Activated CD4-positive, alpha-beta T cell treated with anti-CD3 and anti-CD28 coated beads, Interleukin-2, amount 10 ng/mL, durations not matched to agents 7 days and 5 days (primary cell): ENCODE results near the gene KRTAP4-12. TPM values are rescaled to one million over a fixed set of nuclear protein-coding genes. Genes with fewer than 3 reads are reported as not detected.
"Not testable (repeated sequence)": the region's sequence is repeated elsewhere in the genome, so short reads cannot be mapped to it uniquely, and the experiment has no call there.

Source experiments
- CTCF ChIA-PET: fragments of 350-600 bp; sonication (Branson Sonifier 250); formaldehyde crosslinking; loops from one replicate; lab custom pipeline; 2021; ENCODE audit warnings: antibody characterized with exemption; lab: Charles Lee
- POLR2A ChIA-PET: fragments of 350-600 bp; sonication (Branson Sonifier 250); formaldehyde crosslinking; loops from one replicate; lab custom pipeline; 2021; ENCODE audit warnings: antibody characterized with exemption; lab: Charles Lee
- DNase-seq: peaks from one replicate; pipeline ENCODE4 v3.0.0-alpha.2; 2020
- H3K27ac Mint-ChIP-seq: one replicate; pipeline ENCODE4 v1.8.0; 2021; ENCODE audit warnings: mild to moderate bottlenecking, moderate library complexity, mixed read lengths
- H3K27me3 Mint-ChIP-seq: one replicate; pipeline ENCODE4 v1.8.0; 2021; ENCODE audit warnings: mixed read lengths
- H3K36me3 Mint-ChIP-seq: one replicate; pipeline ENCODE4 v1.8.0; 2021; ENCODE audit warnings: low read depth, mixed read lengths
- H3K4me1 Mint-ChIP-seq: one replicate; pipeline ENCODE4 v1.8.0; 2021; ENCODE audit warnings: mixed read lengths
- H3K4me3 Mint-ChIP-seq: one replicate; pipeline ENCODE4 v1.8.0; 2021; ENCODE audit warnings: mild to moderate bottlenecking, moderate library complexity, mixed read lengths
- H3K9me3 Mint-ChIP-seq: one replicate; pipeline ENCODE4 v1.8.0; 2021; ENCODE audit warnings: mixed read lengths
- total RNA-seq, 2 experiments: library from RNA; stranded (reverse); gene quantifications; one replicate each; pipeline ENCODE4 v1.2.3, GENCODE V29; 2021

Gene KRTAP4-12
- total RNA-seq, 2 experiments from 2014 or later = not detected

DNA sequence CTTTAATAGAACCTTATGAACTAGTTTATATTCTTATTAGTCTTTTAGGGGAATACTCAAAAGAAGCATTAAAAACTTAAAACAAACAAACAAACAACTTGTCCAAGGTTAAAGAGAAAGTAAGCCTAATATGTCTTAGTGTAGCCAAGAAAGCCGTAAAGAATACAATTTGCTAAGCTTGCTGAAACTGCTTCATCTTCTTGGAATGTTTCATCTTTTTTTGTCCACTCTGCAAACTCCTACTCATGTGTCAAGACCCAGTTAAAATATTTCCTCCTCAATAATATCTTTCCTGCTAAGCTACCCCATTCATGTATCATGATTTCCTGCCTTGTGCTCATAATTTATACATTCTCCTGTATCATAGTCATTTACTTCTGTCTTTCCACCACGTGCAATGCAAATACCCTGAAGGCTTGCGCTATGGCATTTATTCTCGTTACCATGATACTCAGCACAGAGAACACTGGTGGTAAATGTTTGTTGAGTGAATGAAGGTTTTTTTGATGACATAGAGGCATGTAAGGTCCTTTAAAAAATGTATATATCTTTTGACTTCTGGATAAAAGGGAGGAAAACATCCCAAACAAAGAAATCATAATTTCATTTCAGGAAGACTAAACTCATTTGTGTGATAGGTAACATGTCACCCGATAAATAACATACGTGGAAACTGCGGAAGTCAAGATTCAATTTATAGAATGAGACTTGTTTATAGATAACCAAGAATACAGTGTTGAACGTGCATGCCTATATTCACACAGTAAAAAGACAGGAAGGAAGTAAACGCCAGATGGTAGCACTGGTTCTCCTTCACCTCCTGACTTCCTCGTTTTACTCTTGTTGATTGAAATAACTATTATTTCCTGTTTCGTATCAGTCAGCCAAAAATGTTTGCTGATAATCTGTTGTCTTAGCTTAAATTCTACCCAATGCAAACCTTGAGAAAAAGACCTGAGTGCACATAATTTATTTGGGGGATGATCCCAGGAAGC is 4.0 kb downstream of the KRTAP4-12 start:
- H3K27me3 Mint-ChIP-seq, H3K4me3 Mint-ChIP-seq, POLR2A ChIA-PET, DNase-seq, H3K36me3 Mint-ChIP-seq, CTCF ChIA-PET: not testable (repeated sequence)
- Mint-ChIP-seq H3K4me1 (peaks cover 26% of the 10 kb centered on the region), H3K9me3 (peaks cover 13% of the 10 kb centered on the region), H3K27ac (peak overlapping the region; percentile 79)

- ChIA-PET CTCF (interaction anchor here (0.6 kb wide), 1 partner anchor 153 kb away, joined by 4 read pairs; no protein-coding TSS in a partner anchor), POLR2A (no interaction called here)
- Mint-ChIP-seq H3K27ac (no peak overlapping the region), H3K27me3 (peaks cover 5% of the 10 kb centered on the region), H3K36me3 (peaks cover 2% of the 10 kb centered on the region), H3K4me1 (peaks cover 22% of the 10 kb centered on the region), H3K4me3 (no peak overlapping the region), H3K9me3 (peaks cover 13% of the 10 kb centered on the region)
- DNase-seq = no peak
Observed at GRCh38 chr17:41118721-41119120, 5.3 kb downstream of the KRTAP4-12 start.

- H3K27ac Mint-ChIP-seq, H3K4me3 Mint-ChIP-seq, CTCF ChIA-PET, H3K36me3 Mint-ChIP-seq, DNase-seq, POLR2A ChIA-PET, H3K27me3 Mint-ChIP-seq: not testable (repeated sequence)
- Mint-ChIP-seq H3K4me1 (peaks cover 17% of the 10 kb centered on the region), H3K9me3 (peaks cover 16% of the 10 kb centered on the region)
Observed at GRCh38 chr17:41117846-41118386, 6.1 kb downstream of the KRTAP4-12 start, which contains the start of gene KRTAP4-11. KRTAP4-11 (minus strand) TSS chr17:41118373; CDS start chr17:41118315, 58 bp downstream.

- H3K27me3 Mint-ChIP-seq = peaks cover 5% of the 10 kb centered on the region
- H3K4me1 Mint-ChIP-seq = peaks cover 13% of the 10 kb centered on the region
- ChIA-PET CTCF (no interaction called here), POLR2A (no interaction called here)
- H3K27ac Mint-ChIP-seq = no peak overlapping the region
- peaks cover 2% of the 10 kb centered on the region for H3K36me3 Mint-ChIP-seq
- H3K4me3 Mint-ChIP-seq = no peak overlapping the region
- no peak for DNase-seq
- peaks cover 9% of the 10 kb centered on the region for H3K9me3 Mint-ChIP-seq
Observed at GRCh38 chr17:41116297-41116696, 7.7 kb downstream of the KRTAP4-12 start.

GRCh38 chr17:41111151-41111885 is 12.7 kb downstream of the KRTAP4-12 start:
- Mint-ChIP-seq H3K36me3 (peaks cover 2% of the 10 kb centered on the region), H3K4me1 (peaks cover 11% of the 10 kb centered on the region), H3K27ac (no peak overlapping the region), H3K4me3 (no peak overlapping the region), H3K9me3 (peaks cover 12% of the 10 kb centered on the region), H3K27me3 (peaks cover 14% of the 10 kb centered on the region)
- ChIA-PET POLR2A (no interaction called here), CTCF (interaction anchor here (0.7 kb wide), 1 partner anchor 78 kb away, joined by 3 read pairs; the partner anchor contains the start of gene KRTAP9-1)
- no peak for DNase-seq

DNA sequence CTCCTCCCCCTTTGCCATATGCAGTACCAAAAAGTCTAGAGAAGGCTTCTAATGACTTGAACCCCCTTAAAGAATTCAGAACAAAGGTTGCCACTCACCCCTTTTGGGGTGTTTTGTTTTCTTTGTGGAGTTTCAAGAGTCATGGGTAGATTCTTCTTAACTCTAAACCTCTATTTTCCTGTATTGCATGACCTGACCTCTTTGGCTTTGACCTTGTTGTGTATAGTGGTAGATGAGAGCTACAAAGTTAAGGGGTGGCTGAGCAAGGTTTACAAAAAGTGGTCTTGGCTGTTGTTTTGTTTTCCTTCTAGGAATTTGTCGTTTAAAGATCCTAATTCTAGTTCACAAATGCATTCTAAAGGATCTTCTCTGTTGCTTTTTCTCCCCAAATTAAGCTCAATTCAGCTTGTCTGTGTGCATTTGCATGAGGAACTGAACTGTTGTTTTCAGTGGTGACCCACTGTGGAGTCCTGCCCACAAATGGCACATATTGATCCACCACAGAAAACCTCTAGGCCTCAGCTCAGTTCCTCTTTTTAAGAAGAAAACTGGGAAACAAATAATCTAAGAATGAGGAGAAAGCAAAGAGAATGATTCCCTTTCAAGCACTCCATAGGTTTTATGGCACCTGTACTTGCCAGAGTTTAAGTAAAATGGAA is 15.1 kb downstream of the KRTAP4-12 start:
- H3K27ac Mint-ChIP-seq, CTCF ChIA-PET, POLR2A ChIA-PET, H3K27me3 Mint-ChIP-seq, DNase-seq, H3K4me3 Mint-ChIP-seq, H3K36me3 Mint-ChIP-seq: not testable (repeated sequence)
- Mint-ChIP-seq H3K9me3 (peaks cover 12% of the 10 kb centered on the region), H3K4me1 (peaks cover 11% of the 10 kb centered on the region)

DNA sequence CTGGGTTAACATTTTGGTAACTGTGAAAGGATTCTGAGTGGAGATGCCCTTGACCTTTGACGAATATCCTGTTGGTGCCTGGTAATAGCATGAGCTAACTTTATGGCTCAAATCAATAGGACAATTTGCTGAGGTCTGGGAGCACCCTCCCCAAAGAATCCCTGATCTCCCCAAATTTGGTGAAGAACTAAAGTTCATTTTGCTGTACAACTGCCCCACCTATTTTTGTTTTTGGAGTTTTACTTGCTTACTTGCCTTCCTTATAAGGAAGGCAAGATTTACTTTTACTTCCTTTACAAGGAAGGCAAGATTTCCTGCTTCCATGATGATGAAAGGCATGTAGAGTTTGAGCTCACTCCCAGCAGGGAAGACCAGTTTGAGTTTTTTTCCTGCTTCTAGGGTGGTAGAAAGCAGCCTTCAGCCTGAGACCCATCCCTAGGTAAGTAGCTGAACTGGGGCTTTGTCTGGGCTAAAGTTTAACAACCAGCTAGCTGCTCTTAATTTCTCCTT is 16.0 kb downstream of the KRTAP4-12 start:
- Mint-ChIP-seq H3K27ac (no peak overlapping the region), H3K4me3 (no peak overlapping the region), H3K27me3 (peaks cover 9% of the 10 kb centered on the region), H3K9me3 (peaks cover 9% of the 10 kb centered on the region), H3K4me1 (peaks cover 11% of the 10 kb centered on the region), H3K36me3 (peaks cover 2% of the 10 kb centered on the region)
- ChIA-PET CTCF (no interaction called here), POLR2A (no interaction called here)
- no peak for DNase-seq

DNA sequence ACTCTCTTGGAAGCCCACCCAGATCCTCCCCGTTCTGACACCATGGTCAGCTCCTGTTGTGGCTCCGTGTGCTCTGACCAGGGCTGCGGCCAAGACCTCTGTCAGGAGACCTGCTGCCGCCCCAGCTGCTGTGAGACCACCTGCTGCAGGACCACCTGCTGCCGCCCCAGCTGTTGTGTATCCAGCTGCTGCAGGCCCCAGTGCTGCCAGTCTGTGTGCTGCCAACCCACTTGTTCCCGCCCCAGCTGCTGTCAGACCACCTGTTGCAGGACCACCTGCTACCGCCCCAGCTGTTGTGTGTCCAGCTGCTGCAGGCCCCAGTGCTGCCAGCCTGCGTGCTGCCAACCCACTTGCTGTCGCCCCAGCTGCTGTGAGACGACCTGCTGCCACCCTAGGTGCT is 18.6 kb downstream of the KRTAP4-12 start, which contains the start of gene KRTAP4-9:
Gene KRTAP4-9 (plus strand): TSS at position 43 of the 400 bp plus-strand sequence. CDS start 0 bp downstream, at position 43.
- H3K27ac Mint-ChIP-seq, H3K27me3 Mint-ChIP-seq, H3K36me3 Mint-ChIP-seq, POLR2A ChIA-PET, CTCF ChIA-PET, H3K4me3 Mint-ChIP-seq, H3K9me3 Mint-ChIP-seq, DNase-seq: not testable (repeated sequence)
- H3K4me1 Mint-ChIP-seq = peaks cover 12% of the 10 kb centered on the region

GRCh38 chr17:41104386-41105038 is 19.5 kb downstream of the KRTAP4-12 start:
- DNase-seq, H3K36me3 Mint-ChIP-seq, POLR2A ChIA-PET, CTCF ChIA-PET, H3K27ac Mint-ChIP-seq, H3K9me3 Mint-ChIP-seq, H3K27me3 Mint-ChIP-seq, H3K4me3 Mint-ChIP-seq: not testable (repeated sequence)
- H3K4me1 Mint-ChIP-seq = peaks cover 14% of the 10 kb centered on the region

DNA sequence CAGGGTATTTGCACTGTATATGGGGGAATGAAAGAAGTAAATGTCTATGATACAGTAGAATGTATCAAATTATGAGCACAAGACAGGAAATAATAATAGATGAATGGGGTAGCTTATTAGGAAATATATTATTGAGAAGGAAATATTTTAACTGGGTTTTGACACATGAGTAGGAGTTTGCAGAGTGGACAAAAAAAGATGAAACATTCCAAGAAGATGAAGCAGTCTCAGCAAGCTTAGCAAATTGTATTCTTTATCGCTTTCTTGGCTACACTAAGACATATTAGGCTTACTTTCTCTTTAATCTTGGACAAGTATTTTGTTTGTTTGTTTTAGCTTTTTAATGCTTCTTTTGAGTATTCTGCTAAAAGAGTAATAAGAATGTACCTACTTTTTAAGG is 20.1 kb downstream of the KRTAP4-12 start:
- Mint-ChIP-seq H3K4me1 (peaks cover 13% of the 10 kb centered on the region), H3K27me3 (peaks cover 8% of the 10 kb centered on the region), H3K27ac (no peak overlapping the region), H3K9me3 (peaks cover 7% of the 10 kb centered on the region), H3K4me3 (no peak overlapping the region), H3K36me3 (no peaks in the 10 kb centered on the region)
- ChIA-PET CTCF (no interaction called here), POLR2A (no interaction called here)
- DNase-seq = no peak

DNA sequence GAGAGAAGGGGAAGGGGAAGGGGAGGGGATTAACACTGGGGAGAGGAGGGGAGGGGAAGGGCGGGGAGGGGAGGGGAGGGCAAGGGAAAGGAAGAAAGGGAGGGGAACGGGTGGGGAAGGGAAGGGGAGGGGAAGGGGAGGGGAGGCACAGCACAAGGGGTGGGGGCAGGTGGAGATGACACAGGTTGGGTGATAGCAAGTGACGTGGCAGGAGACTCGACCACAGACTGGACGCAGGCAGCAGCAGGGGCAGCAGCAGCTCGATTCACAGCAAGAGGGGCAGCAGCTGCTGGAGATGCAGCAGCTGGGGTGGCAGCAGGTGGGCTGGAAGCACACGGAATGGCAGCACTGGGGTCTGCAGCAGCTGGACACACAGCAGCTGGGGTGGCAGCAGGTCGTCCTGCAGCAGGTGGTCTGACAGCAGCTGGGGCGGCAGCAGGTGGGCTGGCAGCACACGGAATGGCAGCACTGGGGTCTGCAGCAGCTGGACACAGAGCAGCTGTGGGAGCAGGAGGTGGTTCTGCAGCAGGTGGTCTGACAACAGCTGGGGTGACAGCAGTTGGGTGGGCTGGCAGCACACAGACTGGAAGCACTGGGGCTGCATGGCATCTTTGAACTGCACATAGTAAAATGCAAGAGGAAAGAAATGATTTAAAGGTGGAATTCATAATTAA is 22.3 kb downstream of the KRTAP4-12 start, which contains the start of gene KRTAP4-16:
Gene KRTAP4-16 (minus strand): TSS at position 624 of the 674 bp plus-strand sequence. CDS start 0 bp downstream, at position 624.
- no peaks in the 10 kb centered on the region for H3K36me3 Mint-ChIP-seq
- ChIA-PET CTCF (no interaction called here), POLR2A (no interaction called here)
- no peak within 1 kb of the TSS for H3K27ac Mint-ChIP-seq
- DNase-seq = no peak
- peaks cover 3% of the 10 kb centered on the region for H3K4me1 Mint-ChIP-seq
- H3K27me3 Mint-ChIP-seq = peaks cover 2% of the 10 kb centered on the region
- H3K9me3 Mint-ChIP-seq = no peaks in the 10 kb centered on the region
- no peak within 1 kb of the TSS for H3K4me3 Mint-ChIP-seq
